ENCODE measurements around the gene HIGD2A. TPM values are rescaled to one million over a fixed set of nuclear protein-coding genes. Genes with fewer than 3 reads are reported as not detected.

The HIGD2A gene
- total and polyA plus RNA-seq, 2 donors (not counting 3 experiments of a cell fraction or from before 2014, with no cell fraction given) = 96.2 to 210 TPM

DNA sequence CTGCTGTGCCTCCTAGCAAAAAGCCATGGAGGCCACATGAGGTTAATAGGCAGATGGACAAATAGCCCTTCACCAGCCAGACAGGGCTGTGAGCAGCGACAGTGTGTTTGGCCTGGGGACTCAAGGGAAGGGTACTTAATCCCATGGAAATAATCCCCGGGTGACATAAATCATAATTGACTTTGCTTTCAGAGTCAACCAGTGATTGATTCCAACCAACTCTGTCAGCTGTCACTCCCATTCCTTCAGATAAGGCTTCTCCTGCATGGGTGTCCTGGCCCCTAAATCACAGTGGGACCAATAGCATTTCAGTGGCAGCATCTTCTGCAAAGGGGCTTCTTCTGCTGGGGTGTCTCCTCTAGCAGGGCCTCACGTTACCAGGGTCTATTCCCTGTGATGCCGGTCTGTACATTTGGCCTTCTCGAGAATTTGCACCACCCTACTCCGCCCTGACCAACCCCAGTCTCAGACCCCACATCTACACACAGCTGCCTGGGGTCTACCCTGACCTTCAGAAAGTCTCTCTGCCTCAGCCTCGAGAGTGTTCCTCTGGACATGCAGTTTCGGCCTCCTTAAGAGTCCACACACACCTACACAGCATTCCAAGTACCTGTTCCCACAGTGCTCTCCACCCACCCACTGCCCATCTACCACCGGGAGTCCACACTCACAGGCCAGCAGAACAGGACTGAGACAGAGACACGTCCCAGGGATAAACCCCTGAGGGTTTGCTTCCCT is 24.1 kb downstream of the HIGD2A start:
- POLR2A ChIA-PET = no interaction called here
- no peak overlapping the region for H3K27ac ChIP-seq (ENCODE audit: insufficient read depth, low read depth, low read length)
- no TSS peak for BruUV-seq (replicated peaks)

More for the DNA sequence above, 24.1 kb downstream of the HIGD2A start:
- DNase-seq (ENCODE audit: low read depth, low spot score) (no peak), FAIRE-seq (no peak)
- dilution Hi-C loops (cut with MboI; ENCODE audit: extremely low pct_ligation_motif_present, low sequenced_read_pairs) = no loop called here
- no peaks in the 10 kb centered on the region for H3K9me3 ChIP-seq (replicated peaks; ENCODE audit: control insufficient read depth, insufficient read depth, low read length)
- H3K27me3 ChIP-seq (ENCODE audit: control insufficient read depth in 2 of 2, insufficient read depth in 2 of 2, low read length in 2 of 2) = no peaks in the 10 kb centered on the region
- peaks cover 12% of the 10 kb centered on the region for H3K4me1 ChIP-seq (ENCODE audit: control insufficient read depth, extremely low read depth, insufficient read depth, low read length)
- no peaks in the 10 kb centered on the region for H3K9me1 ChIP-seq (replicated peaks; ENCODE audit: control insufficient read depth, extremely low read depth, insufficient read depth, low read length)
- intact Hi-C loops (cut with micrococcal nuclease) = no loop called here
- no peak for TF ChIP-seq MYC (IDR thresholded peaks at IDR 0.05; ENCODE audit: low read depth, low read length)
- TF ChIP-seq GATA2 (IDR thresholded peaks at IDR 0.05; ENCODE audit: insufficient read depth, insufficient read length, low read depth, low read length) = no peak
- TF ChIP-seq, protein P1, sequence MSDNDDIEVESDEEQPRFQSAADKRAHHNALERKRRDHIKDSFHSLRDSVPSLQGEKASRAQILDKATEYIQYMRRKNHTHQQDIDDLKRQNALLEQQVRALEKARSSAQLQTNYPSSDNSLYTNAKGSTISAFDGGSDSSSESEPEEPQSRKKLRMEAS (IDR thresholded peaks at IDR 0.05; ENCODE audit: insufficient read depth, insufficient read length) = no peak
- TF ChIP-seq JUN (IDR thresholded peaks at IDR 0.05; ENCODE audit: borderline replicate concordance, insufficient read depth, insufficient read length, low read depth) = no peak
- TF ChIP-seq EZH2 (IDR thresholded peaks at IDR 0.05; ENCODE audit: borderline replicate concordance, low read depth, low read length, severe bottlenecking) = no peak
- TF ChIP-seq, protein P2, sequence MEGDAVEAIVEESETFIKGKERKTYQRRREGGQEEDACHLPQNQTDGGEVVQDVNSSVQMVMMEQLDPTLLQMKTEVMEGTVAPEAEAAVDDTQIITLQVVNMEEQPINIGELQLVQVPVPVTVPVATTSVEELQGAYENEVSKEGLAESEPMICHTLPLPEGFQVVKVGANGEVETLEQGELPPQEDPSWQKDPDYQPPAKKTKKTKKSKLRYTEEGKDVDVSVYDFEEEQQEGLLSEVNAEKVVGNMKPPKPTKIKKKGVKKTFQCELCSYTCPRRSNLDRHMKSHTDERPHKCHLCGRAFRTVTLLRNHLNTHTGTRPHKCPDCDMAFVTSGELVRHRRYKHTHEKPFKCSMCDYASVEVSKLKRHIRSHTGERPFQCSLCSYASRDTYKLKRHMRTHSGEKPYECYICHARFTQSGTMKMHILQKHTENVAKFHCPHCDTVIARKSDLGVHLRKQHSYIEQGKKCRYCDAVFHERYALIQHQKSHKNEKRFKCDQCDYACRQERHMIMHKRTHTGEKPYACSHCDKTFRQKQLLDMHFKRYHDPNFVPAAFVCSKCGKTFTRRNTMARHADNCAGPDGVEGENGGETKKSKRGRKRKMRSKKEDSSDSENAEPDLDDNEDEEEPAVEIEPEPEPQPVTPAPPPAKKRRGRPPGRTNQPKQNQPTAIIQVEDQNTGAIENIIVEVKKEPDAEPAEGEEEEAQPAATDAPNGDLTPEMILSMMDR (IDR thresholded peaks at IDR 0.05; ENCODE audit: extremely low read depth in 1 of 2, insufficient read depth in 1 of 2, low read depth in 1 of 2, low read length in 2 of 2) = no peak
- TF ChIP-seq POLR2A (IDR thresholded peaks at IDR 0.05; ENCODE audit: low read depth, low read length) = no peak
- TF ChIP-seq POLR2AphosphoS5 (IDR thresholded peaks at IDR 0.05; ENCODE audit: insufficient read depth, low read depth, low read length) = no peak
- no peak for TF ChIP-seq FOS (IDR thresholded peaks at IDR 0.05; ENCODE audit: borderline replicate concordance, insufficient read depth, low read length)
- H3K36me3 ChIP-seq (ENCODE audit: control insufficient read depth in 2 of 2, extremely low read depth in 1 of 2, insufficient read depth in 2 of 2, low read length in 2 of 2) = peaks cover 2 to 3% of the 10 kb centered on the region in 2 experiments
- H3K9ac ChIP-seq (replicated peaks; ENCODE audit: extremely low read depth, insufficient read depth, low read length) = no peak overlapping the region
- no peaks in the 10 kb centered on the region for H4K20me1 ChIP-seq (replicated peaks; ENCODE audit: control insufficient read depth, extremely low read depth, insufficient read depth, low read length)
- H3K4me2 ChIP-seq (ENCODE audit: insufficient read depth, low read length) = no peak overlapping the region
- CTCF ChIA-PET = interaction anchor here (1.0 kb wide), 1 partner anchor 683 kb away, joined by 3 read pairs; no protein-coding TSS in a partner anchor
- no peak overlapping the region for H2AFZ ChIP-seq (ENCODE audit: low read depth, low read length)
- H3K4me3 ChIP-seq (replicated peaks in 1 of 3; ENCODE audit: insufficient read depth in 1 of 3, low read depth in 1 of 3, low read length in 3 of 3) = no peak overlapping the region
- peaks cover 15% of the 10 kb centered on the region for H3K79me2 ChIP-seq (ENCODE audit: control insufficient read depth, insufficient read depth, low read length)
